ENCODE results near the gene LIM2. TPM values are rescaled to one million over a fixed set of nuclear protein-coding genes. Genes with fewer than 3 reads are reported as not detected.

LIM2 gene, protein sequence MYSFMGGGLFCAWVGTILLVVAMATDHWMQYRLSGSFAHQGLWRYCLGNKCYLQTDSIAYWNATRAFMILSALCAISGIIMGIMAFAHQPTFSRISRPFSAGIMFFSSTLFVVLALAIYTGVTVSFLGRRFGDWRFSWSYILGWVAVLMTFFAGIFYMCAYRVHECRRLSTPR
- total RNA-seq: not detected in 2 replicates

DNA sequence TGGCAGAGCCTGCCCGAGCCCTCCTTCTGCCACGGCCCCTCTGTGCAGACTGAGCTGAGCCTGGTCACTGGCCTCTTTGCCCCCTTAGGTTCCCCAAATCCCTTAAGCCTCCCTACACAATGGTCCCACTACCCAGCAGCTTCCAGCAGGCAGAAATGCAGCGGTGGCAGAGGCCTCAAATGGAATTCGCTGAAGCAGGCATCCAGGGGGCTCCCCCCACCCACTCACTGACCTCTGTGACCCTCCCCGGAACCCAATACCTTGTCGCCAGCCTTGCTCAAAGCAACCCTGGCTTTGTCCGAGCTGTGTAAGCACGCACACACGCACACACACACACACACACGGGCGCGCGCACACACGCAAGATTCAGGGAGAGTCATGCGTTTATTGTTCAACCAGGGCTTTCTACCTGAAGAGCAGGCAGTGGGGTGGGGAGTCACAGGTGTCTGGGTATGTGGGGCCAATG, at the start of gene LIM2:
Gene LIM2 (minus strand): TSS at position 51 of the 466 bp plus-strand sequence. CDS start 531 bp downstream, outside the sequence.

DNA sequence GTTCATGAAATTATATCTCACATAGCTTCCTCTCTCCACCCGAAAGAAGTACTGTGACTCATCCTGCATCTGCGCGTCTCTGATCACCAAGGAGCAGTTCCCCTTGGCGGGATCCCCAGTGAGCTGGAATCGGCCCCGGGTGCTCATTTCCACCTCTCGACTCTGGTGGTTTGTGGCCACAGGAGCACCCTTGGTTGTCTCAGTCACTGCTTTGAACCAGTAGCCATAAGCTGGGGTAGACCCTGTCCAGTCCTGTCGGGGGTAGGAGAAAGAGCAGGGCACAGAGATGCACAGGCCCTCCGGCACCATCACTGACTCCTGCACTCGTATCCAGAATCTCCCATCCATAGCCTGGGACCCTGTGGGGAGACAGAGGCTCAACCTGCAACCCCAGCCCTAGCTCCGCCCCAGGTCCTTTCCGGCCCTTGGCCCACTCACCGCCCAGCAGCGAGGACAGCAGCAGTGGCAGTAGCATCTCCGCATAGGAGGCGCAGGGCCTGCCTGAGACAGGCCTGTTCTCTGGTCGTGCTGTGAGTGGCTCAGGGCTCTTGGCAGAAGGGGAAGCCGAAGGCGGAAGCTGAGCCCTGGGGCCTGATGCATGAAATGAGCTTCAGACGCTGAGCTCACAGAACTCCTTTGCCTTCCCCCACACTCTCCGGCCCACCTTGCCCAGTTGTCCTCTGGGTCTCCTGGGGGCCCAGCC, 29.5 kb upstream of the LIM2 start, which contains the start of gene SIGLEC10:
Gene SIGLEC10 (minus strand): TSS at position 536 of the 703 bp plus-strand sequence. CDS start 61 bp downstream, at position 475.

DNA sequence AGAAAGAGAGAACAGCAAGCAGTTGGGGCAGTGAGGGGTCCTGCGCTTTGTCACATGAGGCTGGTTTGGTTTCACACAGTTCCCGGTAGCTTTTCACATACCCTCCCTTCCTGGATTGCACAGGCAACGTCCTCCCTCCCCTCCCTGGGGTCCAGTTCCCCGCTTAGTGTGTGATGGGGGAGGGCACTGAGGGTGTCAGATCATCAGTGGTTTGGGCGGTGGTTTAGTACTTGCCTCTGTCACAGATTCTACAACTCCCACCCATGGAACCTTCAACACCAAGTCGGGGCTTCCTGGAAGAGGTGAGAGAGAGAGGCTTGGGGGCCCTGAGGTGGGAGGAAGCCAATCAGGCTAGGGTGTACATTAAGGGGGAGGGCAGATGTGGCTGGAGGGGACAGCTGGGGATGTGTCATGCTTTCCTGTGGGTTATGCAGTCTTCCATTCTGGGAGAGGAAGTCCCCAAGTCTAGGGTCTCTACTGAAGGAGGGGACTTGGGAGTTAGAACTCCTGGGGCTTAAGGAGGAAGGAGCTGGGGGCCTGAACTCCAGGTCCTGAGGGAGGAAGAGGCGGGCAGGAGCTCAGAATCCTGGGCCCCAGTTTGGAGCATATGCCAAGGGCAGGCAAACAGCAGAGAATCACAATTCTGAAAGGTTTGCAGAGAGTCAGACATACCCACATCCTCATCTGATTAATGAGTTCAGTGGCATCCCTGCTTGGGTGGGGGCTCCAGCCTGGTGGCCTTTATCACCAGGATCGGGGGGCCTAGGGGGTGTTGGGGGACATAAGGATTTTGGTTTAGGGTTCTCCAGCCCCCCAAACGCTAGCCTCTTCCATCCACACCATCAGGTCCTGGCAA, 14.9 kb downstream of the LIM2 start, which contains the start of gene NKG7:
Gene NKG7 (minus strand): TSS at position 6 of the 856 bp plus-strand sequence. CDS start 119 bp downstream, outside the sequence.

DNA sequence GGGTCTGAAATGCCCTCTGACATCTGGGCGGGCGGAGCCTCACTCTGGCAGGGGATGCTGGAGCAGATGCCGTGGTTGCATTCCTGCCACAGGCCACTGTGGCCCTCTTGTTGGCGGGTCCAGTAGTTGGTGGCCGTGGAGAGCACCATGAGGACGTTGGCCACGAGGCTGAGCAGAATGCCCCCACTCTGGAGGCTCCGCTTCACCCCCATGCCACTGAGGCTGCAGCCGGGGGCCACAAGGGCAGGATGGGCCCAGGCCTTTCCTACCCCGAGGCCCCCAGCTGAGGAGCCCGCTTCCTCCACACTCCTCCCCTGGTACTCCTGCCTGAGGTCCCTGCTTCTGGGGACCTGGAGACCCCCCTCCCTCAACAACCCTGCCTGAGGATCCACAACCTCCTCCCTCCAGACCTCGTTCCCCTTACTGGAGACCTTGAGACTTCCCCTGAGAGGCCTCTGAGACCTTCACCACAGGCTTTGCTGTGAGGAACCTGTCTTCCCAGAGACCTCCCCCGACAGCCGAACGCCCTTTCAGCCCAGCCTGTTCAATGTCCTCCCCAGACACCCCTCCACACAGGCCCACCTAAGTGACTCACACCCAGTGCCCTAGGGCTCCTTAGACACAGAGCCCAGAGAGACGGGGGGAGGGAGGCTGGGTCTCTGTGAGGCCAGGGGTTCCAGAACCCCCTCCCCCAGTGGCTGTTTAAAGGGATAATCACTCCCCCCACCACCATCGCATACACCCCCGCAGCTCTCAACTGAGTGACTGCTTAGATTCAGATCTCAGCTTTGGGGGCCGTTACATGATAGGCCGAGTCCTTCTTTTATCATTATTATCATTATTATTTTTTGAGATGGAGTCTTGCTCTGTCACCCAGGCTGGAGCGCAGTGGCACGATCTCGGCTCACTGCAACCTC, 19.1 kb downstream of the LIM2 start, which contains the start of gene CLDND2:
Gene CLDND2 (minus strand): TSS at position 638 of the 917 bp plus-strand sequence. CDS start 426 bp downstream, at position 212.

DNA sequence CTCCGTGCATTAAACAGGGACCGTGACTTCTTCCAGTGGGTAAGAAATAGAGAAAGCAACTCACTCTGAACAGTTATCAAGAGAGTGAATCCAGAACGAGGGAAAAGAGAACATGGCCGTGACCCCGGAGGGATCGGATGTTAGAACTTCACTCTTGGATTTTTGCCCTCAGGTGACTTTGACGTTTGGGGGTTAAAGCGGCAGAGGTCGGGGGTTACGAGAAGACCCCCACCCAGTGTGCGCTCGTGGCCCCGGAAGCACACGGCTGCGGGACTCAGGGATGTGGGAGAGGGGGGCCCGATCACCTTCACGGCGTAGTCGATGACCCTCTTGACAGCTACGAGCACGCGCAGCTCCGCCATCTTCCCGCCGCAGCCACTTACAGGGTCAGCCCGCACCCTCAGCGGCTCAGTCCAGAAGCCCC, 21.8 kb downstream of the LIM2 start, which contains the start of gene ETFB:
Gene ETFB (minus strand): TSS at position 424 of the 424 bp plus-strand sequence. CDS start 62 bp downstream, at position 362.

DNA sequence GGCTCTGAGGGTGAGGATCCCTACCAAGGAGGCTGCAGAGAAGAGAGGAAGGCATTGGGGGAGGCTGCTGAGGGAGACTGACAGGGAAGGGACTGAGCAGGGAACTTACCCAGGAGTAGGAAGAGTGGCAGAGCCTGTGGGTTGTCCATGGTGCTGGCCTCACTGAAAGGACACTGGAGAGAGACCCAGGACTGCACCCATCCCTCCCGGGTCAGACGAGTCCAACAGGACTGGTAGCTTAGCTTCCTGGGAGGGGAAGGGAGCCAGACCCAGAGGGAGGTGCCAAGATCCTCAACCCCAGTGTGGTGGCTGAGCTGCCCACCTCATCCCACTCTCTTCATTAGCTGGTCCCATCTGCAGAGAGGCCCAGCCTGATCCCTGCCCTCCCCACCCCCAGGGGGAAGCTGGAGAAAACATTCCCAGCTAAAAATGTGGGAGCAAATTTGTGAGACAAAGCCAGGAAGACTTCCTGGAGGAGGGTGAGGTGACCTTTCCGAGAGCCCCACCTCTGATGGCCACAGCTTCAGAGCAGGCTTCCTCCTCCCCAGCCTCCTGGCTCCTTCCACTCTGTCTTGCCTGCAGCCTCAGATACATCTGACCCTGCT, 45.7 kb downstream of the LIM2 start, which contains the start of gene VSIG10L:
Gene VSIG10L (minus strand): TSS at position 164 of the 605 bp plus-strand sequence. CDS start 15 bp downstream, at position 149.

Other genes with a start within 250 kb of the LIM2 start
- gene SIGLEC7, start 245.7 kb downstream of the LIM2 start, total RNA-seq: not detected in 2 replicates
- gene CD33, start 162.9 kb downstream of the LIM2 start, total RNA-seq: not detected in 2 replicates
- gene SIGLECL1, start 136.9 kb downstream of the LIM2 start, total RNA-seq: not detected in 2 replicates
- gene IGLON5, start 76.3 kb downstream of the LIM2 start, total RNA-seq: not detected in 2 replicates
- gene VSIG10L, start 45.8 kb downstream of the LIM2 start, total RNA-seq: under 0.01 and 0.15 TPM in 2 replicates
- gene ETFB, start 21.6 kb downstream of the LIM2 start, total RNA-seq: 86.7 and 119 TPM in 2 replicates
- gene CLDND2, start 19.0 kb downstream of the LIM2 start, total RNA-seq: not detected in 2 replicates
- not detected in 2 replicates for gene NKG7, start 15.3 kb downstream of the LIM2 start, total RNA-seq
- gene C19orf84, start 2.6 kb upstream of the LIM2 start, total RNA-seq: not detected in 2 replicates
- not detected in 2 replicates for gene SIGLEC10, start 29.7 kb upstream of the LIM2 start, total RNA-seq
- gene SIGLEC8, start 70.5 kb upstream of the LIM2 start, total RNA-seq: not detected in 2 replicates
- not detected in 2 replicates for gene CEACAM18, start 90.6 kb upstream of the LIM2 start, total RNA-seq
- not detected in 2 replicates for gene SIGLEC12, start 113.8 kb upstream of the LIM2 start, total RNA-seq
- gene SIGLEC6, start 143.7 kb upstream of the LIM2 start, total RNA-seq: not detected in 2 replicates
- 2.9 and 6.1 TPM in 2 replicates for gene ZNF175, start 183.3 kb upstream of the LIM2 start, total RNA-seq
- gene SIGLEC5, start 242.4 kb upstream of the LIM2 start, total RNA-seq: not detected in 2 replicates